ENCODE data around the gene COLEC11.

DNA sequence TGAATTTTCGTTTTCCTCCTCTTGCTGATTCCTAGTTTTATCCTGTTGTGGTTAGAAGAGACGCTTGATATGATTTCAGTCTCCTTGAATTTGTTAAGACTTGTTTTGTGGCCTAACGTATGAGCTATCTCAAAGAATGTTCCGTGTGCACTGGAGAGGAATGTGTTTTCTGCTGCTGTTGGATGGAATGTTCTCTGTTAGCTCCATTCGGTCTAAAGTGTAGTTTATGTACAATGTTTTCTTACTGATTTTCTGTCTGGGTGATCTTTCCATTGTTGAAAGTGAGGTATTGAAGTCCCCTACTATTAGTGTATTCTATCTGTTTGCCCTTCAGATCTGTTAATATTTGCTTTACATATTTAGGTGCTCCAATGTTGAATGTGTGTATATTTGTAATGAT, 25.9 kb downstream of the COLEC11 start:
- no peak for TF ChIP-seq POLR2A (IDR thresholded peaks at IDR 0.05)
- TF ChIP-seq, protein P1, sequence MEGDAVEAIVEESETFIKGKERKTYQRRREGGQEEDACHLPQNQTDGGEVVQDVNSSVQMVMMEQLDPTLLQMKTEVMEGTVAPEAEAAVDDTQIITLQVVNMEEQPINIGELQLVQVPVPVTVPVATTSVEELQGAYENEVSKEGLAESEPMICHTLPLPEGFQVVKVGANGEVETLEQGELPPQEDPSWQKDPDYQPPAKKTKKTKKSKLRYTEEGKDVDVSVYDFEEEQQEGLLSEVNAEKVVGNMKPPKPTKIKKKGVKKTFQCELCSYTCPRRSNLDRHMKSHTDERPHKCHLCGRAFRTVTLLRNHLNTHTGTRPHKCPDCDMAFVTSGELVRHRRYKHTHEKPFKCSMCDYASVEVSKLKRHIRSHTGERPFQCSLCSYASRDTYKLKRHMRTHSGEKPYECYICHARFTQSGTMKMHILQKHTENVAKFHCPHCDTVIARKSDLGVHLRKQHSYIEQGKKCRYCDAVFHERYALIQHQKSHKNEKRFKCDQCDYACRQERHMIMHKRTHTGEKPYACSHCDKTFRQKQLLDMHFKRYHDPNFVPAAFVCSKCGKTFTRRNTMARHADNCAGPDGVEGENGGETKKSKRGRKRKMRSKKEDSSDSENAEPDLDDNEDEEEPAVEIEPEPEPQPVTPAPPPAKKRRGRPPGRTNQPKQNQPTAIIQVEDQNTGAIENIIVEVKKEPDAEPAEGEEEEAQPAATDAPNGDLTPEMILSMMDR (IDR thresholded peaks at IDR 0.05), result no peak

All from adrenal gland (tissue), 5 donors.